Putamen (tissue), 1 donor: ENCODE data around the gene PLA2G4E.

Experiments
- DNase-seq: peaks from one replicate; pipeline ENCODE4 v3.0.0-alpha.2; 2016; ENCODE audit warnings: low spot score

The PLA2G4E gene

GRCh38 chr15:41933771-41934170, 87.1 kb downstream of the PLA2G4E start:
- no peak for DNase-seq

- no peak for DNase-seq
Observed at GRCh38 chr15:41933326-41933725, 87.5 kb downstream of the PLA2G4E start.

GRCh38 chr15:41932511-41933289, 88.1 kb downstream of the PLA2G4E start:
- no peak for DNase-seq

GRCh38 chr15:41932101-41932500, 88.7 kb downstream of the PLA2G4E start:
- DNase-seq, result no peak
